Adrenal gland (tissue), 12 donors: Measurements from ENCODE around the gene CCDC146. TPM values are rescaled to one million over a fixed set of nuclear protein-coding genes. Genes with fewer than 3 reads are reported as not detected.
"Not testable (repeated sequence)": the region's sequence is repeated elsewhere in the genome, so short reads cannot be mapped to it uniquely, and the experiment has no call there.

ENCODE experiments used
- DNase-seq, 7 donors: peaks; one replicate each; pipeline ENCODE4 v3.0.0-alpha.2; 2019 to 2020
- H3K27ac ChIP-seq, 5 donors: fragments of 200-600 bp; sonication (generic) in 4 of 5; 1 replicate in 3 of 5; 2 replicates in 2 of 5; pipeline versions ENCODE4 v1.5.1 to v1.8.0; 2016 to 2020; ENCODE audit warnings: mild to moderate bottlenecking in 1 of 5
- H3K27me3 ChIP-seq: fragments of 200-600 bp; 2 replicates; pipeline ENCODE4 v1.8.0; 2021
- H3K36me3 ChIP-seq, 2 donors: fragments of 200-600 bp; replicated peaks in 1 of 2; 1 replicate in 1 of 2; 2 replicates in 1 of 2; pipeline versions ENCODE4 v1.5.1 to v1.8.0; 2018 to 2022
- H3K4me1 ChIP-seq, 2 donors: fragments of 200-600 bp; replicated peaks in 1 of 2; 1 replicate in 1 of 2; 2 replicates in 1 of 2; pipeline versions ENCODE4 v1.5.1 to v1.8.0; 2018 to 2021
- H3K4me3 ChIP-seq, 4 donors: fragments of 200-600 bp; sonication (generic) in 3 of 4; one replicate each; pipeline ENCODE4 v1.5.1; 2016 to 2018
- H3K9me3 ChIP-seq, 3 donors: fragments of 200-600 bp; sonication (generic) in 1 of 3; replicated peaks in 1 of 3; 1 replicate in 2 of 3; 2 replicates in 1 of 3; pipeline versions ENCODE4 v1.5.1 to v1.8.0; 2016 to 2021
- CTCF ChIP-seq, 6 experiments: fragments of 450-650 bp in 4 of 6; fragments of 200-600 bp in 2 of 6; sonication (generic) in 1 of 6; IDR thresholded peaks; 1 replicate in 5 of 6; 2 replicates in 1 of 6; pipeline versions ENCODE4 v1.5.1 to v1.8.0; 2016 to 2021; ENCODE audit warnings: antibody characterized with exemption in 6 of 6, mild to moderate bottlenecking in 2 of 6, moderate library complexity in 1 of 6
- POLR2A ChIP-seq, 2 donors: fragments of 450-650 bp; IDR thresholded peaks; one replicate each; pipeline ENCODE4 v1.6.1; 2017; ENCODE audit warnings: antibody characterized with exemption in 2 of 2, mild to moderate bottlenecking in 2 of 2, moderate library complexity in 1 of 2
- WGBS, 4 donors: extraction: QIAGEN DNeasy Blood & Tissue Kit in 2 of 4; methylation state at CpG; one replicate each; pipeline versions ENCODE4 v1.1.5 to v1.1.7; 2013 to 2017; 5-methylcytosine and 5-hydroxymethylcytosine counted together
- intact Hi-C, 2 donors: fragments of 100-400 bp; cut with DNase I; formaldehyde crosslinking; loops; one replicate each; pipeline versions ENCODE4 v1.14.1 to v1.15.0; 2022 to 2023
- polyA plus RNA-seq, 3 donors: library from polyadenylated mRNA; stranded (reverse); fragments of 200-250 nt in 2 of 3; fragments of 350-450 nt in 1 of 3; fragmentation: Illumina TruSeq in 1 of 3; extraction: RNeasy Lipid Tissue Mini Kit (QIAGEN cat#74804) in 1 of 3; gene quantifications; one replicate each; pipeline ENCODE4 v1.2.3, GENCODE V29; 2013 to 2014
- total RNA-seq, 9 donors: library from RNA; depleted of rRNA in 4 of 9; stranded (reverse); fragments of >200 nt in 4 of 9; fragments of 120-200 nt in 1 of 9; fragmentation: NEBNext Ultra II Directional in 1 of 9; extraction: Animal tissue kit (Norgen Biotek cat#: 25700) in 1 of 9; gene quantifications; one replicate each; pipeline versions ENCODE4 v1.1.0 to v1.2.4, GENCODE V29; 2013 to 2023
- donor health status: healthy with polysubstance abuse.
- donor health status: Bipolar disorder and iron deficiency.
- donor health status: DM: yes; HTN: yes; CAD: no.
- donor health status: DM: no; HTN: no; CAD: no.
- donor health status: DM: no; HTN: no; CAD: no.
- donor health status: DM: yes; HTN: yes; CAD: no.

The CCDC146 gene
- total and polyA plus RNA-seq, 12 donors = 0.79 to 8.7 (median 5.1) TPM

GRCh38 chr7:77217474-77218185, 95.2 kb downstream of the CCDC146 start:
- intact Hi-C loops = no loop called here
- no peaks in the 10 kb centered on the region for H3K9me3 ChIP-seq
- H3K4me3 ChIP-seq = no peak overlapping the region
- H3K36me3 ChIP-seq = no peaks in the 10 kb centered on the region
- H3K4me1 ChIP-seq = no peaks in the 10 kb centered on the region
- DNase-seq = no peak
- H3K27me3 ChIP-seq = no peaks in the 10 kb centered on the region
- TF ChIP-seq CTCF (IDR thresholded peaks at IDR 0.05) = no peak
- no peak for TF ChIP-seq POLR2A (IDR thresholded peaks at IDR 0.05)
- 96 to 98% (median 97%) methylated on average over 2 of the region's 2 CpGs for WGBS, 4 donors
- no peak overlapping the region for H3K27ac ChIP-seq

GRCh38 chr7:77219701-77220331, 97.4 kb downstream of the CCDC146 start:
- H3K9me3 ChIP-seq, H3K36me3 ChIP-seq, DNase-seq, H3K4me3 ChIP-seq, intact Hi-C loops, H3K4me1 ChIP-seq, H3K27ac ChIP-seq, H3K27me3 ChIP-seq: not testable (repeated sequence)
- WGBS, 4 donors = 91 to 97% (median 94%) methylated on average over 10 of the region's 10 CpGs

GRCh38 chr7:77222065-77222464, 99.7 kb downstream of the CCDC146 start:
- WGBS, 4 donors = 74 to 82% (median 76%) methylated on average over 4 of the region's 4 CpGs
- Histone ChIP-seq H3K36me3 (no peaks in the 10 kb centered on the region), H3K27ac (no peak overlapping the region), H3K4me3 (no peak overlapping the region), H3K27me3 (no peaks in the 10 kb centered on the region), H3K4me1 (peaks cover 0 to 7% of the 10 kb centered on the region in 2 donors), H3K9me3 (no peaks in the 10 kb centered on the region)
- TF ChIP-seq CTCF (IDR thresholded peaks at IDR 0.05) (no peak), POLR2A (IDR thresholded peaks at IDR 0.05) (no peak)
- intact Hi-C loops = no loop called here
- no peak for DNase-seq

- no peak overlapping the region for H3K27ac ChIP-seq
- no peaks in the 10 kb centered on the region for H3K27me3 ChIP-seq
- no peaks in the 10 kb centered on the region for H3K9me3 ChIP-seq
- H3K4me1 ChIP-seq = peaks cover 0 to 7% of the 10 kb centered on the region in 2 donors
- H3K4me3 ChIP-seq = no peak overlapping the region
- no peaks in the 10 kb centered on the region for H3K36me3 ChIP-seq
- no peak for DNase-seq
- 89 to 91% (median 90%) methylated on average over 4 of the region's 4 CpGs for WGBS, 4 donors
- intact Hi-C loops = no loop called here
- no peak for TF ChIP-seq POLR2A (IDR thresholded peaks at IDR 0.05)
- no peak for TF ChIP-seq CTCF (IDR thresholded peaks at IDR 0.05)
Observed at GRCh38 chr7:77222819-77223218, 100.4 kb downstream of the CCDC146 start.

- Histone ChIP-seq H3K27ac (no peak overlapping the region), H3K27me3 (no peaks in the 10 kb centered on the region), H3K4me3 (no peak overlapping the region), H3K4me1 (peaks cover 0 to 7% of the 10 kb centered on the region in 2 donors), H3K36me3 (no peaks in the 10 kb centered on the region), H3K9me3 (no peaks in the 10 kb centered on the region)
- DNase-seq = no peak
- WGBS, 4 donors = 55 to 86% (median 70%) methylated on average over 2 of the region's 2 CpGs
- intact Hi-C loops = no loop called here
- TF ChIP-seq POLR2A (IDR thresholded peaks at IDR 0.05) = no peak
- TF ChIP-seq CTCF (IDR thresholded peaks at IDR 0.05) = no peak
Observed at GRCh38 chr7:77223261-77223660, 100.8 kb downstream of the CCDC146 start.
